ENCODE data around the gene MBD6. TPM values are rescaled to one million over a fixed set of nuclear protein-coding genes. Genes with fewer than 3 reads are reported as not detected.

The MBD6 gene
- total and polyA plus RNA-seq, 2 of the 4 experiments (the other 2 are of a cell fraction): 0.90 to 9.3 TPM

DNA sequence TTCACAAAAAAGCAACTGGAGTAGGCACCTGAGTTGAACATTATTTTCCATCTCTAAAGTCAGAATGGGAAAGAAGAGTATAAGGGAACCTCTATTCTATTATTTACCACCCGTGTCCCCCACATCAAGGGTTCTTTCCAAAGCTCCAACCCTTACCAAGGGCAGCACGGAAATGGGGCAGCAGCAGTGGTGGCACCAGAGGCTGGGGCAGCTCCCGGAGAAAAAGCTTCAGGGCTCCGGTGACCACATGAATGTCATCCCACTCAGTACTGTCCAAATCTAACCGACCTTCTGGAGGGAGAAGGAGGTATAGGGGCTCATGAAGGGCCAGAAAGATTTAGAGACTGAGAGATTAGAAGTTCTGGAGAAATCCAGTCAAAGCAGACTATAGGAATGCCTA lies 48.7 kb upstream of the MBD6 start:
- ATAC-seq (ENCODE audit: low read depth) (no peak), DNase-seq (no peak)
- Histone ChIP-seq H2BK20ac (ENCODE audit: low read depth, low read length) (no peak overlapping the region), H2AK9ac (replicated peaks; ENCODE audit: low read depth, low read length, poor library complexity) (no peak overlapping the region), H3K56ac (ENCODE audit: extremely low read depth, insufficient read depth, low read length) (no peak overlapping the region), H2BK5ac (ENCODE audit: low read depth, low read length, poor library complexity, severe bottlenecking) (no peak overlapping the region), H3K4ac (ENCODE audit: low read depth, low read length) (no peak overlapping the region), H4K5ac (ENCODE audit: low read depth, low read length) (no peak overlapping the region), H2AK5ac (ENCODE audit: low read depth, low read length) (no peak overlapping the region), H2BK15ac (ENCODE audit: low read depth, low read length) (no peak overlapping the region), H2BK120ac (ENCODE audit: low read depth, low read length) (no peak overlapping the region), H3K4me3 (ENCODE audit: insufficient read depth, low read depth, low read length) (no peak overlapping the region), H2AFZ (replicated peaks; ENCODE audit: low read length, poor library complexity) (no peak overlapping the region), H3K14ac (replicated peaks; ENCODE audit: low read depth, low read length) (no peak overlapping the region), H4K91ac (ENCODE audit: insufficient read depth, low read depth, low read length) (no peak overlapping the region), H3K27ac (ENCODE audit: insufficient read depth, low read length) (no peak overlapping the region), H3K9me3 (ENCODE audit: control insufficient read depth, insufficient read depth, low read length) (no peaks in the 10 kb centered on the region; the same call in 1 of the 2 replicates), H3K4me2 (ENCODE audit: low read depth, low read length) (no peak overlapping the region), H3K79me1 (ENCODE audit: low read depth in 1 of 2, low read length in 2 of 2) (no peaks in the 10 kb centered on the region), H3K27me3 (ENCODE audit: control insufficient read depth, insufficient read depth, low read length) (peaks cover 58% of the 10 kb centered on the region), H4K20me1 (ENCODE audit: insufficient read depth, low read length) (no peaks in the 10 kb centered on the region), H3K9ac (ENCODE audit: low read depth, low read length) (no peak overlapping the region), H3K36me3 (ENCODE audit: control insufficient read depth, insufficient read depth, low read length) (no peaks in the 10 kb centered on the region), H3K4me1 (ENCODE audit: control insufficient read depth, insufficient read depth, low read length) (0 out of 2 replicates have a peak, but pooled peaks cover 2% of the 10 kb centered on the region), H3K18ac (ENCODE audit: low read depth, low read length) (no peak overlapping the region), H3K23ac (ENCODE audit: low read depth, low read length) (no peak overlapping the region), H3K9me1 (ENCODE audit: insufficient read depth, low read length) (no peaks in the 10 kb centered on the region), H4K8ac (ENCODE audit: low read depth in 2 of 2, low read length in 2 of 2) (no peak overlapping the region)
- intact Hi-C loops (cut with micrococcal nuclease) (no loop called here), in situ Hi-C loops (cut with MboI; ENCODE audit: low sequenced_read_pairs) (no loop called here), dilution Hi-C loops (cut with HindIII; ENCODE audit: low sequenced_read_pairs, unreplicated experiment) (no loop called here)
- WGBS, 2 experiments (ENCODE audit: extremely low coverage in 2 of 2, insufficient read length in 1 of 2): no CpG with 5 or more reads among the region's 5 CpGs
- CTCF ChIA-PET: interaction anchor here (1.1 to 1.9 kb wide), 3 partner anchors 11 to 19 kb away, joined by 3 to 8 read pairs (median 3); partner anchors contain the start of genes GLI1 and INHBE
- TF ChIP-seq NFE2L2 (IDR thresholded peaks at IDR 0.05; ENCODE audit: low read depth, low read length): no peak
- TF ChIP-seq MAFK (IDR thresholded peaks at IDR 0.05; ENCODE audit: low read depth, low read length): no peak
- no peak for TF ChIP-seq RFX5 (IDR thresholded peaks at IDR 0.05; ENCODE audit: low read depth, low read length)
- TF ChIP-seq CEBPB (IDR thresholded peaks at IDR 0.05; ENCODE audit: low read depth, low read length): no peak
- TF ChIP-seq FOS (IDR thresholded peaks at IDR 0.05; ENCODE audit: low read depth, low read length): no peak
- no peak for TF ChIP-seq POLR2A (IDR thresholded peaks at IDR 0.05; ENCODE audit: low read depth, low read length)
- no peak for TF ChIP-seq MAZ (IDR thresholded peaks at IDR 0.05; ENCODE audit: borderline replicate concordance, low read depth, low read length)
- TF ChIP-seq MXI1 (IDR thresholded peaks at IDR 0.05; ENCODE audit: borderline replicate concordance, low read depth, low read length): no peak
- TF ChIP-seq, protein P1, sequence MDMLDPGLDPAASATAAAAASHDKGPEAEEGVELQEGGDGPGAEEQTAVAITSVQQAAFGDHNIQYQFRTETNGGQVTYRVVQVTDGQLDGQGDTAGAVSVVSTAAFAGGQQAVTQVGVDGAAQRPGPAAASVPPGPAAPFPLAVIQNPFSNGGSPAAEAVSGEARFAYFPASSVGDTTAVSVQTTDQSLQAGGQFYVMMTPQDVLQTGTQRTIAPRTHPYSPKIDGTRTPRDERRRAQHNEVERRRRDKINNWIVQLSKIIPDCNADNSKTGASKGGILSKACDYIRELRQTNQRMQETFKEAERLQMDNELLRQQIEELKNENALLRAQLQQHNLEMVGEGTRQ (IDR thresholded peaks at IDR 0.05; ENCODE audit: low read depth, low read length): no peak
- TF ChIP-seq, protein P2, sequence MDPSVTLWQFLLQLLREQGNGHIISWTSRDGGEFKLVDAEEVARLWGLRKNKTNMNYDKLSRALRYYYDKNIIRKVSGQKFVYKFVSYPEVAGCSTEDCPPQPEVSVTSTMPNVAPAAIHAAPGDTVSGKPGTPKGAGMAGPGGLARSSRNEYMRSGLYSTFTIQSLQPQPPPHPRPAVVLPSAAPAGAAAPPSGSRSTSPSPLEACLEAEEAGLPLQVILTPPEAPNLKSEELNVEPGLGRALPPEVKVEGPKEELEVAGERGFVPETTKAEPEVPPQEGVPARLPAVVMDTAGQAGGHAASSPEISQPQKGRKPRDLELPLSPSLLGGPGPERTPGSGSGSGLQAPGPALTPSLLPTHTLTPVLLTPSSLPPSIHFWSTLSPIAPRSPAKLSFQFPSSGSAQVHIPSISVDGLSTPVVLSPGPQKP (IDR thresholded peaks at IDR 0.05; ENCODE audit: borderline replicate concordance, low read depth, low read length): no peak
- TF ChIP-seq BHLHE40 (IDR thresholded peaks at IDR 0.05; ENCODE audit: low read depth, low read length): no peak
- no peak for TF ChIP-seq RCOR1 (IDR thresholded peaks at IDR 0.05; ENCODE audit: insufficient replicate concordance, low read length)
- TF ChIP-seq, protein P3, sequence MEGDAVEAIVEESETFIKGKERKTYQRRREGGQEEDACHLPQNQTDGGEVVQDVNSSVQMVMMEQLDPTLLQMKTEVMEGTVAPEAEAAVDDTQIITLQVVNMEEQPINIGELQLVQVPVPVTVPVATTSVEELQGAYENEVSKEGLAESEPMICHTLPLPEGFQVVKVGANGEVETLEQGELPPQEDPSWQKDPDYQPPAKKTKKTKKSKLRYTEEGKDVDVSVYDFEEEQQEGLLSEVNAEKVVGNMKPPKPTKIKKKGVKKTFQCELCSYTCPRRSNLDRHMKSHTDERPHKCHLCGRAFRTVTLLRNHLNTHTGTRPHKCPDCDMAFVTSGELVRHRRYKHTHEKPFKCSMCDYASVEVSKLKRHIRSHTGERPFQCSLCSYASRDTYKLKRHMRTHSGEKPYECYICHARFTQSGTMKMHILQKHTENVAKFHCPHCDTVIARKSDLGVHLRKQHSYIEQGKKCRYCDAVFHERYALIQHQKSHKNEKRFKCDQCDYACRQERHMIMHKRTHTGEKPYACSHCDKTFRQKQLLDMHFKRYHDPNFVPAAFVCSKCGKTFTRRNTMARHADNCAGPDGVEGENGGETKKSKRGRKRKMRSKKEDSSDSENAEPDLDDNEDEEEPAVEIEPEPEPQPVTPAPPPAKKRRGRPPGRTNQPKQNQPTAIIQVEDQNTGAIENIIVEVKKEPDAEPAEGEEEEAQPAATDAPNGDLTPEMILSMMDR (conservative IDR thresholded peaks at IDR 0.05; ENCODE audit: low read depth, low read length): no peak
- no peak for TF ChIP-seq RAD21 (IDR thresholded peaks at IDR 0.05; ENCODE audit: low read length)
- TF ChIP-seq CHD1 (IDR thresholded peaks at IDR 0.05; ENCODE audit: low read depth, low read length): no peak
- POLR2A ChIA-PET (ENCODE audit: unreplicated experiment): no interaction called here
- no TSS peak for BruUV-seq (replicated peaks)
